ENCODE results near the gene ADCY1.

GRCh38 chr7:45657136-45657889, 83.1 kb downstream of the ADCY1 start:
- TF ChIP-seq CTCF (IDR thresholded peaks at IDR 0.05) (no peak), EP300 (IDR thresholded peaks at IDR 0.05) (no peak)
